ENCODE results near the gene BAIAP2.
"Not testable (repeated sequence)": the region's sequence is repeated elsewhere in the genome, so short reads cannot be mapped to it uniquely, and the experiment has no call there.

The BAIAP2 gene

DNA sequence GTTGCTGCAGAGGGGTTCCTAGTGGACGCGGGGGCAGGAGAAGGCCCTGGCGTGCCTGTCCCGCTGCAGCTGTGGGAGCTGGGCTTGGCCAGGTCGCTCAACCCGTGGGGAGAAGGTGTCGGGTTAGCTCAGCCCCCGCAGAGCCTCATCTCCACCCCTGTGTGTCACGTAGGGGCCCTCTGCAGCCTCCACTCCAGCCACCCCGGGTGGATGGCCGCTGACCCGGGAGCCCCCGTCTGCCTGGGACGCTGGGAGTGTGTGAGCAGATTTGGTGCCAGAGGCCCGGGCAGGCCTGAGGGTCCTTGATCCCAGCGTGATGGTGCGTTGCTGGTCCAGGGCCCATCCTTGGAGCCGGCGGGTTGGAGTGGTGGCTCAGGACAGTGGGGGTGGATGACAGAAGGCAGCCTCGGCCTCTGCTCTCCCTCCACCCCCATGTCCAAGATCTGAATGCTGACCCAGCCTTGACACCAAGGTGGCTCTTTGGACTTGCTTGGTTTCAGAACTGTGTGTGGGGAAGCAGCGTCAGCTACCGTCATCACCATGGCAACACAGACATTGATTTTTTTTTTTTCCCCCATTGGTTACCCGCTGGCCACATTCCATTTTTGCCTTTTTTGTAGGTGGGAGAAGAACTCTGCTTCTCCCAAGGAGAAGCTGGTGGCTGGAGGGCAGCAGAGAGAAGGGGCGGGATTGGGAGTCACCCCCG is 35.7 kb downstream of the BAIAP2 start:
- DNase-seq: no peak

GRCh38 chr17:81071761-81072741 is 37.1 kb downstream of the BAIAP2 start:
- no peak for DNase-seq

GRCh38 chr17:81073967-81074839 is 39.3 kb downstream of the BAIAP2 start:
- no peak for DNase-seq

DNA sequence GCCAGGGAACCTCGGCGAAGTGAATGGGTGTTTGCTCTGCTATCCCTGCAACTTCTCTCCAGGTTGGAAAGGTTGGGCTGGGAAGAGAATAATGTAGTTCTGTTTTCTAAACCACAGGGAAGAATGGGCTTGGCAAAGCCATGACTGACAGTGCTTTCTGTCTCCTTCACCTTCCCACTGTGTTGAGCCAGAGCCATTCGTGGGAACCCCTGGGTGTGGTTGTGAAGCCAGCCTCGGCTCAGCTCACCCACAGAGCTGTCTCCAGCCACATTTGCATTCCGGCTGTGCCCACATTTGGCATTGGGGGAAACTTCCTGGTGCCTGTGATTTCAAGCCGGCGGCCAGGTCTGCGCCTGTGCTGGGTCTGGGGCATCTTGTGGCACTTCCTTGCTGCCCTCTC is 39.9 kb downstream of the BAIAP2 start:
- DNase-seq: no peak

DNA sequence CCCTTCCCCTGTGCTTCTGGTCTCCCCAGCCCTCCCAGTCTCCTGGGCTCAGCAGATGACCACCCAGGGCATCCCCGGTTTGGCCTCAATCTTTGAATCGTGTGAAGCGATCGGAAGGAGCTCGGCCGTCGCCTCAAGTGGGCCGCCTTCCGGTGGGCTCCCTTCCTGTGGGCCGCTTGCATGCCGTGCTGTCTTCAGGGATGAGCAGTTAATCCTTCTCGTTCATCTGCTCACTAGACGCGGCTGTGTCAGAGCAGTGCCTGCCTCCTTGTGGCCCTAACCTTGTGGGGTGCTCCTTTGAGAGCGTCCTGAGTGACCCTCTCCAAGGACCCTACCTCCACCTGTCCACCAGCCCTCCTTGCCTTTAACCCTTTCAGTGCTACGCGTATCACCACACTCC is 40.4 kb downstream of the BAIAP2 start:
- no peak for DNase-seq

GRCh38 chr17:81076141-81076679 is 41.3 kb downstream of the BAIAP2 start:
- DNase-seq: no peak

DNA sequence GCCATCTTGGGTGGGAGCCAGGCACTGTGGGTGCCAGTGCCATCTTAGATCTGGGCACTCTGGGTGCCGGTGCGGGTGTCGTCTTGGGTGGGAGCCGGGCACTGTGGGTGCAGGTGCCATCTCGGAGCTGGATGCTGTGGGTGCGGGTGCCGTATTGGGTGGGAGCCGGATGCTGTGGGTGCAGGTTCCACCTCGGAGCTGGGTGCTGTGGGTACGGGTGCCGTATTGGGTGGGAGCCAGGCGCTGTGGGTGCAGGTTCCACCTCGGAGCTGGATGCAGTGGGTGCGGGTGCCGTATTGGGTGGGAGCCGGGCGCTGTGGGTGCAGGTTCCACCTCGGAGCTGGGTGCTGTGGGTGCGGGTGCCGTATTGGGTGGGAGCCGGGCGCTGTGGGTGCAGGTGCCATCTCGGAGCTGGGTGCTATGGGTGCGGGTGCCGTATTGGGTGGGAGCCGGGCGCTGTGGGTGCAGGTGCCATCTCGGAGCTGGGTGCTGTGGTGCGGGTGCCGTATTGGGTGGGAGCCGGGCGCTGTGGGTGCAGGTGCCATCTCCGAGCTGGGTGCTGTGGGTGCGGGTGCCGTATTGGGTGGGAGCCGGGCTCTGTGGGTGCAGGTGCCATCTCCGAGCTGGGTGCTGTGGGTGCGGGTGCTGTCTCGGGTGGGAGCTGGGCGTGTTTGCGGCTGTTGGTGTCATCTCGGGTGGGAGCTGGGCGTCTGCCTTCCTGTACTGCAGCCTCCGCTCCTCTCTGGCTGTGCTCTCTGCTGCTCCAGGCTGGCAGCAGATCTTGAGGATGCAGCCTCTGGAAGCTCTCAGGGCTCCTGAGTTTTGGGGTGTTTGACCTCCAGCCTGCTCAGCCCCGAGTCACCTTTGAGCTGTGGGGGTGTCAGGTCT is 43.3 kb downstream of the BAIAP2 start:
- DNase-seq: not testable (repeated sequence)

DNA sequence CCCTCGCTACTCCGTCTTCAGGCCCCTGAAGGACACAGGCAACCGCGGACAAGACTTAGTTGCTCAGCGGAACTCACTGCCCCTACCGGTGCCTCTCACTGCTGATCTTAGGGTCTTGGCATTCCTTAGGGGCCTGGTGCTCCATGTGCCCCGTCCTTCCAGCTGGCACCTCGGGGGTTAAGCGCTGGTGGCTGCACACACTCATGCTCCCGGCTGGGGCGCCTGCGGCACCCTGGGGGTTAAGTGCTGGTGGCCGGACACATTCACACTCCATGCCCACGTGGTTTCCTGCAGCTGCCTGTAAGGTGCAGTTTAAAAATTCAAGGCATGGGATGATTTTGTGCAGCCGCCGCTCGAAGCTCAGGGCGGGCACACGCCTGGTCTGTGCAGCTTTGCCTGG is 45.1 kb downstream of the BAIAP2 start:
- no peak for DNase-seq

- DNase-seq: no peak
Observed at GRCh38 chr17:81081222-81082176, 46.5 kb downstream of the BAIAP2 start.

- no peak for DNase-seq
Observed at GRCh38 chr17:81082177-81083073, 47.5 kb downstream of the BAIAP2 start.

- DNase-seq: no peak
Observed at GRCh38 chr17:81083125-81083765, 48.3 kb downstream of the BAIAP2 start.

DNA sequence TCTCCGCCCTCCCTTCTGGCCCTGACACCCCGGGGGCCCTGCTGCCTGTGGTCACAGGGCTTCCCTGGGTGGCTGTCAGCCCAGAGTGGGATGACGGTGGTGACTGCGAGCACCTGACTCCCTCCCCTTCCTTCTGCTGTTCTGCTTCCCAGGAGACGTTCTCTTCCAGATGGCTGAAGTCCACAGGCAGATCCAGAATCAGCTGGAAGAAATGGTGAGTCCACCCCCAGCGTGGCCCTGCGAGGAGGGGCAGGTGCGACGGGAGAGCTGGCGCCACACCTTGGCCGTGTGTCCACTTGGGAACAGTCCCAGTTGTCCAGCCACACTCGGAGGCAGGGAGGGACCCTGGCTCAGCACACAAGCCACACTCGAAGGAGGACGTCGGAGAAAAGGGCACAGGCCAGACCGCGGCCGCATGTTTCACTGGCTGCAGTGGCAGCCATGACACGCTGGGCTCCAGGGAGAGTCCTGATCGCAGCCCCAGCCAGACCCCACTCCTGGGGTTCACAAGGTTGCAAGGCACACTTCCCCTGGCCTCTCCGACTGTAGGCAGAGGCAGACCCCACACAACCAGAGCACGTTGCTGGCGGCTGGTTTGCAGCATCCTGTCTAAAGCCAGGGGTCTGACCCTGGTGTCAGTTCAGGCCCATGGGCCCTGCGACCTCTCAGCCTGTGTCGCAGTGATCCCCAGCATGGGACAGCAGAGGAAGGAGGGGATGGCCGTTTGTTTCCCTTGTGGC is 49.9 kb downstream of the BAIAP2 start:
- DNase-seq: no peak

DNA sequence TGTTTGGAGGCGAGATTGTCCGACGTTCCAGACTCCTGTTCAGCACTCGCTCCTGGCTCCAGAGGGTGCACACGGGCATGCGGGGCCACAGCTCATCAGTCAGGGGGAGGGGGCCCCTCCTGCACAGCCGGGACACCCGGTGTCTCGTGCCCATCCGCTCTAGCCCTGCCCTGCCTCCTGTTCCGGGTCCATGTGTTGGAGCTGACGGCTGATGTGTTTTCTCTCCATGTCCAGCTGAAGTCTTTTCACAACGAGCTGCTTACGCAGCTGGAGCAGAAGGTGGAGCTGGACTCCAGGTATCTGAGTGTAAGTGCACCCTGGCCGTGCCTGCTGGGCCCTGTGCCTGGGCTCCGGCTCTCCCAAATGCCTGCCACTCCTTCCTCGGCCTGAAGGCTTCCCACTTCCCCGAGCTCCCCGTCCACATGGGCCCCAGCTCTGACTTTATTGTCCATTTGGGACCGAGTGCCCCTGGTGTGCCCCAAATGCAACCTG is 50.5 kb downstream of the BAIAP2 start:
- DNase-seq: no peak

DNA sequence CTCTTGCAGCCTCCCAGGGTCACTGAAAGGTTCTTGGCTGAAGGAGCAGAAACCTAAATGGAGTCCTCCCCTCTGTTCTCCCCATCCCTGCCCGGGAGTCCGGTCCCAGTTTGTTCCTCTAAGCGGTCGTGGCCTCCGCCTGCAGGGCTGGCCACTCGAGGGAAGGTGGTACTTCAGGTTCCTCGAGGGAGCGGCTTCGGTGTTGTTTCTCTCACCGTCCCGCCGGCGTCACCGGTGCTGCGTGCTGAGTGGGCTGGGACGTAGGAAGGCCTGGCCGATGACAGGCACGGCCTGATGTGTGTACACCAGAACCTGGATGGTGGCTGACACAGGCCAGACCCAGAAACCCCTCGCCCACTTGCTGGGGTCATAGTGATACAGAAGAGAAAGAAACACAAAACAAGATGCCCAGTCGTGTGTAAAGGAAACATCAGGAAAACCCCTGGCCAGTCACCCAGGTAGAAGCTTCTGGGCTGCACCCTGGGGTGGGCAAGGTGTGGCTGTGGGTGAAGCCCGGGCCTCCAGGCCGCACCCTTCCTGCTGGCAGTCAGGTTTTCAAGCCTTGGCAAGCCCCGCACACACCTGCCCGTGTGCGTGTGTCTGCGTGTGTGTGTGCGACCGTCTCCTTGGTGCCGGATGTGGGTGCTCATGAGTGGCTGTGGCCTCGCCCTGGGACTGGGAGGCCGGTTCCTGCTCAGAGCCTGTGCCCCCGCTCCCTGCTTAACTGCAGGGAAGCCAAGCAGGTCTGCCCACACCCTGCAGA is 52.0 kb downstream of the BAIAP2 start:
- no peak for DNase-seq

DNA sequence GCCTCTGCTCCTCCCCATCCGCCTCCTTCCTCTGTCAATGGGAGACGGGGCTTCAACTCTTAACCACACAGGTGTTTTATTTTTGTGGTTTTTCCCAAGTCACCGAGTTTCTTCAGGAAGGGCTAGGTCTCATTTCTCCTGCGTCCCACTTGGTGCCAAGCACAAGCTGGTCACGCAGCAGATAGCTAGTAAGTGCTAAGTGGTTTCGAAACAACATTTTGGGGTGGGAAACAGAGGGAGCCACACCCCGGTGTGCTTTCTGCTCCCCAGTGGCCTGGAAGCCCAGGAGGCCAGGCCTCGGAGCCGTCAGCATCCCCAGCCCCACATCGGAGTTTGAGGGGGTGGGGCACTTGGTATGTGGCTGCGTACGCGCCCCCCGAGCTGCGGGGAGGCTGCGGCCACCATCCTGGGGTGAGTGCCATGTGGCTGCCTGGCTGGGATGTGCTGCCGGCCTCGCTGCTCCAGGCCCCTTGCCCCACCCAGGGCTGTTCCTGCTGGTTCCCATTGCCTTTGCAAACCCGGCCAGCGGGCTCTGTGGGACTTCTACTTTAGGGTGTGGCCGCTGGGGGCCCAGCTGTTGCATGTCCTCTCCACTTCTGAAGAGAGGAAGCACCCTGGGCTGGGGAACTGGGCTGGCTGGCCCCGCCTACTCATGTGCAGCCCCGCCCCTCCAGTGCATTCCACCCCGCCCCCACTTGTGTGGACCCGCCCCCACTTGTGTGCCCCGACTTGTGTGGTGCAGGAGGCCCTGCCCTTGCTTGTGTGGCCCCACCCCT is 55.6 kb downstream of the BAIAP2 start:
- peak; percentile 35 for DNase-seq

- no peak for DNase-seq
Observed at GRCh38 chr17:81091154-81091553, 56.2 kb downstream of the BAIAP2 start.

All from CD4-positive, alpha-beta T cell treated with Interleukin-17A for 4 hours (primary cell).